RWPE2 (cell line): Measurements from ENCODE around the gene CIB1.
A peak's percentile ranks its signal among the peaks of the same experiment; 100 is the strongest.

Source experiments
- ATAC-seq: fragments of 200-7000 bp; cut with Tn5 transposase; 3 replicates; pipeline ENCODE4 v1.9.1; 2021; ENCODE audit warnings: low read depth
- DNase-seq: peaks from one replicate; pipeline ENCODE4 v3.0.0-alpha.2; 2020; ENCODE audit warnings: low spot score
- H3K27ac ChIP-seq: fragments of 450-650 bp; 2 replicates; pipeline ENCODE4 v1.5.1; 2017; ENCODE audit warnings: mild to moderate bottlenecking; ENCODE audit not compliant: poor library complexity, severe bottlenecking
- H3K27me3 ChIP-seq: fragments of 250-450 bp; sonication (Bioruptor Pico); 2 replicates; pipeline ENCODE4 v1.5.1; 2021; ENCODE audit warnings: mild to moderate bottlenecking, moderate library complexity; ENCODE audit not compliant: insufficient read depth, poor library complexity, severe bottlenecking
- H3K36me3 ChIP-seq: fragments of 250-450 bp; sonication (Bioruptor Pico); 2 replicates; pipeline ENCODE4 v1.5.1; 2020; ENCODE audit warnings: low read depth, mild to moderate bottlenecking, moderate library complexity
- H3K4me1 ChIP-seq: fragments of 250-450 bp; sonication (Bioruptor Pico); 2 replicates; pipeline ENCODE4 v1.5.1; 2021; ENCODE audit warnings: mild to moderate bottlenecking, moderate library complexity; ENCODE audit not compliant: insufficient read depth, poor library complexity, severe bottlenecking
- H3K4me3 ChIP-seq: fragments of 250-450 bp; sonication (Bioruptor Pico); 2 replicates; pipeline ENCODE4 v1.5.1; 2021; ENCODE audit warnings: mild to moderate bottlenecking, moderate library complexity; ENCODE audit not compliant: severe bottlenecking
- H3K9me3 ChIP-seq: fragments of 250-450 bp; sonication (Bioruptor Pico); 2 replicates; pipeline ENCODE4 v1.5.1; 2021; ENCODE audit warnings: mild to moderate bottlenecking, moderate library complexity; ENCODE audit not compliant: severe bottlenecking
- TF ChIP-seq, protein P1 (sequence below): fragments of 450-650 bp; IDR thresholded peaks from one replicate; pipeline ENCODE4 v1.5.1; 2017; ENCODE audit warnings: mild to moderate bottlenecking, moderate library complexity; ENCODE audit not compliant: poor library complexity, severe bottlenecking

The CIB1 gene

DNA sequence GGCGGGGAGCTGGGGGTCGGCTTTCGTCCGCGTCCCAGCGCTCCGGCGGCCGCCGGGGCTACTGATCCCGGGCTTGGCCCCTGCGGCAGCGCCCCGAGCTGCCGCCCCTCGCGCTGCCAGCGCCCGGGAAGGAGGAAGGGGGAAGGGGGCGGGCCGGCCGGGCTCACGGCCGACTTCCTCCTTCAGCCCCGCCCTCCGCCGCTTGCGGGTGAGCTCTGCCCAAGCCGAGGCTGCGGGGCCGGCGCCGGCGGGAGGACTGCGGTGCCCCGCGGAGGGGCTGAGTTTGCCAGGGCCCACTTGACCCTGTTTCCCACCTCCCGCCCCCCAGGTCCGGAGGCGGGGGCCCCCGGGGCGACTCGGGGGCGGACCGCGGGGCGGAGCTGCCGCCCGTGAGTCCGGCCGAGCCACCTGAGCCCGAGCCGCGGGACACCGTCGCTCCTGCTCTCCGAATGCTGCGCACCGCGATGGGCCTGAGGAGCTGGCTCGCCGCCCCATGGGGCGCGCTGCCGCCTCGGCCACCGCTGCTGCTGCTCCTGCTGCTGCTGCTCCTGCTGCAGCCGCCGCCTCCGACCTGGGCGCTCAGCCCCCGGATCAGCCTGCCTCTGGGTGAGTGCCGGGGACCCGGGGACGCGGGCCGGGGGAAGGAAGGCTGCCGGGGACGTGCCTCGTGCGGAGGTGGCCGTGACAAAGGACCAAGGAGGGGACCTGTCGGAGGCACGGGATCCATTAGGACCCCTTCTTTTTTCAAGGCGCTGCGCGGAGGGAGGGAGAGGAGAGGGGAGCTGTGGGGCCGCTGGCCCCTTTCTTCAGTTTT lies 32.4 kb downstream of the CIB1 start, which contains the start of gene SEMA4B:
Gene SEMA4B (plus strand): TSS at position 201 of the 814 bp plus-strand sequence. CDS start 249 bp downstream, at position 450.
- Histone ChIP-seq H3K4me1 (peaks cover 48% of the 10 kb centered on the region), H3K4me3 (peak within 1 kb of the TSS; percentile 73), H3K27me3 (no peaks in the 10 kb centered on the region), H3K36me3 (peaks cover 66% of the 10 kb centered on the region), H3K9me3 (no peaks in the 10 kb centered on the region), H3K27ac (peak within 1 kb of the TSS; percentile 98)
- TF ChIP-seq, protein P1, sequence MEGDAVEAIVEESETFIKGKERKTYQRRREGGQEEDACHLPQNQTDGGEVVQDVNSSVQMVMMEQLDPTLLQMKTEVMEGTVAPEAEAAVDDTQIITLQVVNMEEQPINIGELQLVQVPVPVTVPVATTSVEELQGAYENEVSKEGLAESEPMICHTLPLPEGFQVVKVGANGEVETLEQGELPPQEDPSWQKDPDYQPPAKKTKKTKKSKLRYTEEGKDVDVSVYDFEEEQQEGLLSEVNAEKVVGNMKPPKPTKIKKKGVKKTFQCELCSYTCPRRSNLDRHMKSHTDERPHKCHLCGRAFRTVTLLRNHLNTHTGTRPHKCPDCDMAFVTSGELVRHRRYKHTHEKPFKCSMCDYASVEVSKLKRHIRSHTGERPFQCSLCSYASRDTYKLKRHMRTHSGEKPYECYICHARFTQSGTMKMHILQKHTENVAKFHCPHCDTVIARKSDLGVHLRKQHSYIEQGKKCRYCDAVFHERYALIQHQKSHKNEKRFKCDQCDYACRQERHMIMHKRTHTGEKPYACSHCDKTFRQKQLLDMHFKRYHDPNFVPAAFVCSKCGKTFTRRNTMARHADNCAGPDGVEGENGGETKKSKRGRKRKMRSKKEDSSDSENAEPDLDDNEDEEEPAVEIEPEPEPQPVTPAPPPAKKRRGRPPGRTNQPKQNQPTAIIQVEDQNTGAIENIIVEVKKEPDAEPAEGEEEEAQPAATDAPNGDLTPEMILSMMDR: no peak
- ATAC-seq: peak; percentile 78
- DNase-seq: peak; percentile 76

DNA sequence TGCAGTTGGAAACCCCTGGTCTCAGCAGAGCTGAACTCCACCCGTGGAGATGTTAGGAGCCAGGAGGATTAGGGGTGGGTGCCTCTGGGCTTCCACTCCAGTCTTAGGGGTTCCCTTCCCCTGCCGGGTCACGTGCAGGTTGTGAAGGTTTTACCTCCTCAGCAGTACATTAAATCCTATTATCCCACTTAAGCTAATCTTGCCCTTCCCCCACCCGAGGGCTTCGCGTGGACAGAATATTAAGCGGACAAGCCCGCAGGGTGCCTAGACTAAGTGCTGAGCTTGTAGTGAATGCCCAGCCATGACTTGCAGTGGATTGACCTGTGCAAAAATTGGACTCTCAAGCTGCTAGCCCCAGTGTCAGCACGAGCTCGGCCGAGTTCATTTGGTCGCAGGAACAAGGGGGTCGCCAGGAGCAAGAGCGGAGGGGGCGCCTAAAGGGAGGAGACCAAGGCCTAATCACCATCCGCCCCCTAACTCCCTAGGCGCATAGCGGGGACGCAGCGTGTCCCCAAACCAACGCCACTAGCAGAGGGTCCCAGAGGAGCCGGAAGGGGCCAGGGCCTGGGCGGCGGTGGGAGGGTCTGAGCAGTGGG lies 33.1 kb downstream of the CIB1 start:
- ATAC-seq (peak; percentile 0; the same call in 1 of the 3 replicates), DNase-seq (no peak)
- TF ChIP-seq, protein P1: no peak
- Histone ChIP-seq H3K9me3 (no peaks in the 10 kb centered on the region), H3K36me3 (peaks cover 63% of the 10 kb centered on the region), H3K27me3 (no peaks in the 10 kb centered on the region), H3K4me1 (peaks cover 45% of the 10 kb centered on the region), H3K27ac (peak overlapping the region; percentile 98), H3K4me3 (peak overlapping the region; percentile 73)

DNA sequence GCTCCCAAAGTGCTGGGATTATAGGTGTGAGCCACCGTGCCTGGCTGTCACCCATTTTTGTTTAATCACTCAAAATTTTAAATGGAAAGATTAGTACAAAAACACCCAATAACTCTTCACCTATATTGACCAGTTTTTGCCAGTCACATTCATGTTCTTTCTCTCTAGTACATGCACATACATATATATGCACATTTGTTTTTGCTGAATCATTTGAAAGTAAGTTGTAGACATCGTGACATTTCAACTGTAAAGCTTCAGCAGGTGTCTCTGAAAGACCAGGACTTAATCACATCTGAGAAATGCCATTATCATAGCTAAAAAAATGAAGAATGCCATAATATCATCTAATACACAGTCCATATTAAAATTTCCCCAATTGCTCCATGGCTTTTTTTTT lies 39.1 kb downstream of the CIB1 start:
- Histone ChIP-seq H3K9me3 (no peaks in the 10 kb centered on the region), H3K27ac (no peak overlapping the region), H3K36me3 (peaks cover 61% of the 10 kb centered on the region), H3K27me3 (no peaks in the 10 kb centered on the region), H3K4me3 (no peak overlapping the region), H3K4me1 (peaks cover 41% of the 10 kb centered on the region)
- no peak for DNase-seq
- TF ChIP-seq, protein P1: no peak
- ATAC-seq: no peak

DNA sequence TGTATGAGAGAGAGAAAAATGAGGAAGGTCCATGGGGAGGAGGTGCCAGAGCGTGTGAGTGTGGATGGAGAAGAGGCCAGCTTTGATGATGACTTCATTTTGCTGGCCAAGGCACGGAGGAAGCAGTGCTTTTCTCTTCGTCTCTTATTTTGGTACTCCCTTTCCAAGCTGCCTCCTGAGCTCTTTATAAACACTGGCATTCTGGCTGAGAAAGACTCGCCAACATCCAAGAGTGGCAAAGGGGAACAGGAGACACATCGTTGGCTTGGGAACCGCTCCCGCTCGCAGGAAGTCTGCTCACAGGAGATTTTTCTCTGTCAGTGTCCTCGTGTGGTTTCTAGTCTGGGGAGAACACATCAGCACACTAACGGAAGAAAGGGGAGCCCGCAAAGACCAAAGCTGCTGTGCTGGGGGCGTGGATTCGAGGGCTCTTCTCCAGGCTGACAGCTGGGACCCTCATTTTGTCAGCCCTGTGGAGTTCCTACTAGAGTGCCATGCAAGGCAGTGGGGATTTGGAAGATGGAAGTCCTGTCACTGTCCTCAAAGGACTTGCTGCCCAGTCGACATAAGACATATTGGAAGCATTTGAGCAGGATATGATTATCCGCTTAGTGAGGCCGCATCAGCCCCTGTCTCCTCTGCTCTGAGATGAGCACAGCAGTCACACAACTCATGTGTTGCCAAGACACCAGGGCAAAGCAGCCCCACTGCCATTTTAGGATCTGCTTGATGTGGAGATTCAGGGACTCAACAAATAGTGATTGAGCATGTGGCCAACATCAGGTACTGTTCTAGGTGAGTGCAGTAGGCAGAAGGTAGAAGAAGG lies 40.6 kb downstream of the CIB1 start:
- Histone ChIP-seq H3K4me3 (no peak overlapping the region), H3K27me3 (no peaks in the 10 kb centered on the region), H3K27ac (peak overlapping the region; percentile 91), H3K9me3 (no peaks in the 10 kb centered on the region), H3K36me3 (peaks cover 56% of the 10 kb centered on the region), H3K4me1 (peaks cover 53% of the 10 kb centered on the region)
- DNase-seq (no peak), ATAC-seq (no peak)
- TF ChIP-seq, protein P1: no peak
